AG09319 (cell line): ENCODE results near the gene OR6C6.
"Not testable (repeated sequence)": the region's sequence is repeated elsewhere in the genome, so short reads cannot be mapped to it uniquely, and the experiment has no call there.

Source experiments
- DNase-seq: peaks from one replicate; pipeline ENCODE4 v3.0.0-alpha.2; 2010; ENCODE audit warnings: low read depth; ENCODE audit errors: extremely low read depth
- TF ChIP-seq, protein P1 (sequence below): IDR thresholded peaks from 2 replicates; pipeline ENCODE4 v1.5.1; 2011; ENCODE audit warnings: low read depth, mild to moderate bottlenecking, inconsistent platforms, low read length, moderate library complexity

The OR6C6 gene

DNA sequence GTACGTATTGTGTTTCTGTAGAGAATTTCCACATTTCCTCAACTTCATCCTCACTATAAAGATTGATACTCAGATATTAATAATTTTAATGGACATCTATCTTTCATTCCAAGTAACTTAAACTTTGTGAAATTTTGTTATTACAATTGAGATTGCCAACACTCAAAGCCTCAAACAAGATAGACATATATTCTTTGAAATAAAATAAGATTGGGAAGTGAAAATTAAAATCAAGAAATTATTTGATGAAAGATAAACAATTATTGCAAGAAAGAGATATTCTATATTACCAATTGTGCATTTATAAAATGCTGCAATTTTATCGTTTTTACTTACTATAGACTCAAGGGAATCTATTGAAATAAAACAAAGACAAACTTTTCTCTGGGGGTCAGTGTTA is at the start of gene OR6C6:
Gene OR6C6 (minus strand): TSS at position 101 of the 400 bp plus-strand sequence. CDS start 1,337 bp downstream, outside the sequence.
- DNase-seq, result no peak
- TF ChIP-seq, protein P1, sequence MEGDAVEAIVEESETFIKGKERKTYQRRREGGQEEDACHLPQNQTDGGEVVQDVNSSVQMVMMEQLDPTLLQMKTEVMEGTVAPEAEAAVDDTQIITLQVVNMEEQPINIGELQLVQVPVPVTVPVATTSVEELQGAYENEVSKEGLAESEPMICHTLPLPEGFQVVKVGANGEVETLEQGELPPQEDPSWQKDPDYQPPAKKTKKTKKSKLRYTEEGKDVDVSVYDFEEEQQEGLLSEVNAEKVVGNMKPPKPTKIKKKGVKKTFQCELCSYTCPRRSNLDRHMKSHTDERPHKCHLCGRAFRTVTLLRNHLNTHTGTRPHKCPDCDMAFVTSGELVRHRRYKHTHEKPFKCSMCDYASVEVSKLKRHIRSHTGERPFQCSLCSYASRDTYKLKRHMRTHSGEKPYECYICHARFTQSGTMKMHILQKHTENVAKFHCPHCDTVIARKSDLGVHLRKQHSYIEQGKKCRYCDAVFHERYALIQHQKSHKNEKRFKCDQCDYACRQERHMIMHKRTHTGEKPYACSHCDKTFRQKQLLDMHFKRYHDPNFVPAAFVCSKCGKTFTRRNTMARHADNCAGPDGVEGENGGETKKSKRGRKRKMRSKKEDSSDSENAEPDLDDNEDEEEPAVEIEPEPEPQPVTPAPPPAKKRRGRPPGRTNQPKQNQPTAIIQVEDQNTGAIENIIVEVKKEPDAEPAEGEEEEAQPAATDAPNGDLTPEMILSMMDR, result no peak

DNA sequence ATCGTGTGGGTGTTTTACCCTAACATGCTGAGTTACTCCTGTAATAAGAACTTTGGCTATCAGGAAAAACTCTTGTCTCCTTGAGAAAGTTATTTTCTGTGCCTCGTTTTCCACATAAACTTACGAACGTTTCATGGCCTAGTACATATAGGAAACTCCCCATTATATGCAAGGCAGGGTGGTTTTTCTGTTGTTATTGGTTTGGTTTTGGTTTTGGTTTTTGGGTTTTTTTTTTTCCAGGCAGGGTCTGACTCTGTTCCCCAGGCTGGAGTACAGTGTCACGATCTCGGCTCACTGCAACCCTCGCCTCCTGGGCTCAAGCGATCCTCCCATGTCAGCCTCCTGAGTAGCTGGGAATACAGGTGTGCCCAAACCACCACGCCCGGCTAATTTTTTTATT is 39.6 kb upstream of the OR6C6 start:
- DNase-seq, result no peak
- TF ChIP-seq, protein P1, result no peak

DNA sequence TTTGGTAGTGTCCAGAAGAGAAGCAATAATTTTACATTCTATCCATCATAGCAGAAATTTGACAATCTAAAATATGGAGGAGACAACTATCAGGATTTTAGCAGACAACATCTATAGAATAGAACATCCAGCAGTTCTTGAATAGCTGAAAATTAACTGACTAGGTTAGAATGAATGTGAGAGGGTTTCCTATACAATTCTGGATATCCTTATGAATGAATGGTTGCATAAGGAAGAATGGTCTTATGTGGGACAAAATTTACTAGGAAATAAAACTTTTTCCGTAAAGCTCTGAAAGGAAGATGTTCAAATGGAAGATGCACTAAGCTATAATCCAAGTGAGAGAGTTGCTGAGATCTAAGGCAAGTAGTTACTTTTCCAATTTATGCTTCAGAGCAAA is 34.1 kb upstream of the OR6C6 start, which contains the start of gene OR6C3:
Gene OR6C3 (plus strand): TSS at position 301 of the 400 bp plus-strand sequence. CDS start 955 bp downstream, outside the sequence.
- no peak for DNase-seq
- TF ChIP-seq, protein P1, result no peak

DNA sequence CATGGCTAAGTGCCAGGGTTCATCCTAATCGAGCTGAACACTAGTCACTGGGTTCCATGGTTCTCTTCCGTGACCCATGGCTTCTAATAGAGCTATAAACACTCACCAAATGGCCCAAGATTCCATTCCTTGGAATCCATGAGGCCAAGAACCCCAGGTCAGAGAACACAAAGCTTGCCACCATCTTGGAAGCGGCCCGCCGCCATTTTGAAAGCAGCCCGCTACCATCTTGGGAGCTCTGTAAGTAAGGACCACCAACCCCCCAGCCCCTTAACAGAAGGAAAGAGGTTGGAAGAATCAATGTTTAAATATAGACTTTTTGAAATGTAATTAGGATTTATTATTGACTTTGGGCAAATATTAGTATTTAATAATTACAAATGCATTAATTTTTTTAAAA is 29.4 kb upstream of the OR6C6 start:
- not testable (repeated sequence) for DNase-seq

DNA sequence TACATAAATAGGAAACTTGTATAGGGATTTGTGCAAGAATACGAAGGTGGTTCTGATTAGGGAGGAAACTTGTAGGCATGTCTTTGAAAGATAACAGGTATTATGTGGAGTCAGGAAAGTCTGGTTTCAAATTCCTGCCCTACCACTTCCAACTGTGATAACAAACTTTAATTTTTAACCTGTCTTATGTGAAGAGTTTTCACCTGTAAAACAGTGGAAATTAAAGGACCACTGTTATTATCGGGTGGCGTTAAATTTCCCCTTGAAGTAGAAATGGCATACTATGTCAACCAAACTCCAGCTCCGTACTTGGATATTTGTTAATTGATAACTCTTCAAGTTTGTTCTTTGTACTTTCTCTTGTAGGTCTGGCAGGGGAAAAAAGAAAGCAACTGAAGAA is 23.8 kb upstream of the OR6C6 start:
- TF ChIP-seq, protein P1, result no peak
- DNase-seq, result no peak

DNA sequence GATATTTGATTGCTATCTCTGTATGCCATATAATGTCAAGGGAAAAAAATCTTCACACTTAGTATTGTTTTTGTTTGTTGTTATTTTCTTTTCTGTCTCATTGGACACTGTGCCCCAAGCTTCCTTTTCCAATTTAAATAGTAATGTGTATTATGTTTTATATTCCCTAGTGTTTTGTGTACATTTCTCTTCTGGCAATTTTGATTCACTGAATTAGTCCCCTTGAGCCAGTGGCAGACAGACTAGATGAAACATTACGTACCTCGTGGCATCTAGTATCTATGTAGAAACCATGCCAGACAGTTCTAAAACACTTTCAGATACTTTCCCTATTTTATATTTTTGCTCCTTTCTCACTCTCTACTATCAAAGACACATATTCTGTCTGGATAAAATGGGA is 17.7 kb upstream of the OR6C6 start, which contains the start of gene OR6C1:
Gene OR6C1 (plus strand): TSS at position 301 of the 400 bp plus-strand sequence. CDS start 6,257 bp downstream, outside the sequence.
- no peak for DNase-seq
- TF ChIP-seq, protein P1, result no peak

DNA sequence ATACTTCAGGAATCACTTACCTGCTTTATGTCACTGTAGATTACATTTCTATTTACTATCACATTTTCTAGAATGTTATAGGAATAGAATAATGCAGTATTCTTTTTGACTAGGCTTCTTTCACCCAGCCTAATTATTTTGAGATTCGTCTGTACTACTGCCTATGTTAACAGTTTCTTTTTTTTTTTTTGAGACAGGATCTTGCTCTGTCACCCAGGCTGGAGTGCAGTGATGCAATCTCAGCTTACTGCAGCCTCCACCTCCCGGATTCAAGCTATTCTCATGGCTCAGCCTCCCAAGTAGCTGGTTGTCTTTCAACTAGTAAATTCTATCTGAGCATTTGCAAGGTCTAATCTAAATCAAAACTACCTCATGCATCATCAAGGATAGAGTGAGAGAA is 6.4 kb downstream of the OR6C6 start:
- no peak for DNase-seq
- TF ChIP-seq, protein P1, result no peak

DNA sequence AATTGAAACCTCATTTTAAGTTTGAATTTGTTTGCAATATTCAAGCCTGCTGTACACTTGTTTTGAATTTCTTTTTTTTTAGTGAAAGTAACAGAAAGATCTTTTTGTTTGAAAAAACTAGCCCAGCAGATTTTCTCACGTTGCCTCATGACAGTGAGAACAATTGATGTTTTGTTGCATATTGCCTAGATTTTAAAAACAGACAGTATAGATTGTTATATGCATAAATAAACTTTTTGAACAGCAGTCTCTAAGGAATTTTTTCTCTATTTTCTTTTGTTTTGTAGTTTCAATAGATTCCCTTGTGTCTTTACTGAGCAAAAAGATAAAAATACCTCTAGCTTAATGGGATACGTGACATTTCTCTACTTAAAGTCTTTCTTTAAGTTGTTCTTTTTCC is 15.4 kb downstream of the OR6C6 start:
- TF ChIP-seq, protein P1, result no peak

More for the DNA sequence above, 15.4 kb downstream of the OR6C6 start:
- DNase-seq, result no peak
